ENCODE results near the gene PCDHB5. TPM values are rescaled to one million over a fixed set of nuclear protein-coding genes. Genes with fewer than 3 reads are reported as not detected.

The PCDHB5 gene
- total RNA-seq, 1 donor from 2014 or later, result 1.3 TPM

DNA sequence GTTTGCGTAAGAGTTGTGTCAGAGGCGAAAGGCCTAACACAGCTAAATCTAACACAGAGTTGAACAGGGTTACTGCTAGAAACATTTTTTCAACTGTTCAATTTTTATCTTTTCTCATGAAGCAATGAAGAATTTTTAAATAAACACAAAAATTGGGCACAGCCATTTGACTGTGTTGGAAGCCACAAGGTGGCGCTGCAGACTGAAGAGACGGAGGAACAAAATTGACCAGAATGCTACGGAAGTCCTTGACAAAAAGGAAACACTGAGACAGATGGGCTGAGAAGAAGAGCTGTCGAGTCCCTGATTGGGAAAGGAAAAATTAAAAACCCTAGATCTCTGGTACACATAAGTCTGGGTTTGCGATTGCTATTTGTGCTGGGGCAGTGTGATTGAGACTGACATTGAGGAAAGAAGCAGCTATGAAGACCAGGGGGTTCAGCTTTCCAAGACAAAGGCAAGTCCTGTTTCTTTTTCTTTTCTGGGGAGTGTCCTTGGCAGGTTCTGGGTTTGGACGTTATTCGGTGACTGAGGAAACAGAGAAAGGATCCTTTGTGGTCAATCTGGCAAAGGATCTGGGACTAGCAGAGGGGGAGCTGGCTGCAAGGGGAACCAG lies 52.0 kb downstream of the PCDHB5 start, which contains the start of gene PCDHB9:
Gene PCDHB9 (plus strand): TSS at position 265 of the 616 bp plus-strand sequence. CDS start 158 bp downstream, at position 423.
- intact Hi-C loops (cut with DNase I), result no loop called here
- ATAC-seq (ENCODE audit: poor library complexity) (no peak), DNase-seq (no peak)

Other genes with a start within 250 kb of the PCDHB5 start
- gene PCDHAC1, start 208.9 kb upstream of the PCDHB5 start, total RNA-seq, result 0.13 TPM
- 0.48 TPM for gene PCDHAC2, start 168.7 kb upstream of the PCDHB5 start, total RNA-seq
- not detected for gene PCDHB1, start 83.8 kb upstream of the PCDHB5 start, total RNA-seq
- gene PCDHB2, start 40.6 kb upstream of the PCDHB5 start, total RNA-seq, result 2.0 TPM
- gene PCDHB3, start 34.7 kb upstream of the PCDHB5 start, total RNA-seq, result 1.4 TPM
- gene PCDHB4, start 13.4 kb upstream of the PCDHB5 start, total RNA-seq, result 1.7 TPM
- 0.35 TPM for gene PCDHB6, start 14.9 kb downstream of the PCDHB5 start, total RNA-seq
- 0.62 TPM for gene PCDHB7, start 37.4 kb downstream of the PCDHB5 start, total RNA-seq
- 2.1 TPM for gene PCDHB8, start 42.6 kb downstream of the PCDHB5 start, total RNA-seq
- gene PCDHB16, start 47.2 kb downstream of the PCDHB5 start, total RNA-seq, result 2.2 TPM
- 0.81 TPM for gene PCDHB9, start 52.0 kb downstream of the PCDHB5 start, total RNA-seq
- gene PCDHB10, start 57.1 kb downstream of the PCDHB5 start, total RNA-seq, result 0.81 TPM
- 0.73 TPM for gene PCDHB11, start 64.4 kb downstream of the PCDHB5 start, total RNA-seq
- gene PCDHB12, start 73.5 kb downstream of the PCDHB5 start, total RNA-seq, result 1.0 TPM
- gene PCDHB13, start 78.7 kb downstream of the PCDHB5 start, total RNA-seq, result 2.8 TPM
- gene PCDHB14, start 88.1 kb downstream of the PCDHB5 start, total RNA-seq, result 3.3 TPM
- 3.9 TPM for gene PCDHB15, start 110.2 kb downstream of the PCDHB5 start, total RNA-seq
- 0.16 TPM for gene SLC25A2, start 168.8 kb downstream of the PCDHB5 start, total RNA-seq
- 101 TPM for gene TAF7, start 185.6 kb downstream of the PCDHB5 start, total RNA-seq
- gene PCDHGA1, start 195.3 kb downstream of the PCDHB5 start, total RNA-seq, result 2.7 TPM
- 6.5 TPM for gene PCDHGA2, start 203.6 kb downstream of the PCDHB5 start, total RNA-seq
- gene PCDHGA3, start 208.6 kb downstream of the PCDHB5 start, total RNA-seq, result 13.0 TPM
- gene PCDHGB1, start 214.9 kb downstream of the PCDHB5 start, total RNA-seq, result 7.8 TPM
- 9.3 TPM for gene PCDHGA4, start 219.8 kb downstream of the PCDHB5 start, total RNA-seq
- gene PCDHGB2, start 224.8 kb downstream of the PCDHB5 start, total RNA-seq, result 9.2 TPM
- gene PCDHGA5, start 229.0 kb downstream of the PCDHB5 start, total RNA-seq, result 6.6 TPM
- gene PCDHGB3, start 235.0 kb downstream of the PCDHB5 start, total RNA-seq, result 7.6 TPM
- gene PCDHGA6, start 238.7 kb downstream of the PCDHB5 start, total RNA-seq, result 6.7 TPM
- 7.7 TPM for gene PCDHGA7, start 247.5 kb downstream of the PCDHB5 start, total RNA-seq

Data from Right ventricle myocardium superior (tissue), 1 donor.